Natural killer cell (primary cell): ENCODE results near the gene CSMD2. TPM values are rescaled to one million over a fixed set of nuclear protein-coding genes. Genes with fewer than 3 reads are reported as not detected.

Experiments used
- ATAC-seq, 3 donors: fragments of 150-1000 bp in 2 of 3; fragments of 200-7000 bp in 1 of 3; cut with Tn5 transposase; 1 replicate in 1 of 3; 2 replicates in 2 of 3; pipeline ENCODE4 v1.10.0; 2021; ENCODE audit warnings: mild to moderate bottlenecking in 2 of 3, moderate library complexity in 2 of 3
- DNase-seq, 2 donors: peaks; one replicate each; pipeline versions ENCODE4 v3.0.0 to v3.0.0-alpha.2; 2013 to 2021; ENCODE audit warnings: mixed read lengths in 1 of 2
- H3K27ac ChIP-seq: one replicate; pipeline ENCODE4 v1.5.1; 2013; ENCODE audit warnings: mild to moderate bottlenecking, low read length
- H3K27me3 ChIP-seq: one replicate; pipeline ENCODE4 v1.6.1; 2013; ENCODE audit warnings: low read length; ENCODE audit not compliant: control insufficient read depth, insufficient read depth
- H3K36me3 ChIP-seq: one replicate; pipeline ENCODE4 v1.6.1; 2013; ENCODE audit warnings: low read length; ENCODE audit not compliant: control insufficient read depth, insufficient read depth
- H3K4me1 ChIP-seq: one replicate; pipeline ENCODE4 v1.6.1; 2013; ENCODE audit warnings: low read length; ENCODE audit not compliant: control insufficient read depth, insufficient read depth
- H3K4me3 ChIP-seq: one replicate; pipeline ENCODE4 v1.5.1; 2013; ENCODE audit warnings: low read length
- H3K9me3 ChIP-seq: one replicate; pipeline ENCODE4 v1.6.1; 2013; ENCODE audit warnings: low read length; ENCODE audit not compliant: control insufficient read depth, insufficient read depth
- H3K27ac Mint-ChIP-seq, 2 donors: one replicate each; pipeline ENCODE4 v1.8.0; 2022; ENCODE audit warnings: mild to moderate bottlenecking in 2 of 2, mixed read lengths in 2 of 2, moderate library complexity in 1 of 2
- H3K27me3 Mint-ChIP-seq, 2 donors: one replicate each; pipeline ENCODE4 v1.8.0; 2022; ENCODE audit warnings: low read depth in 2 of 2, mixed read lengths in 2 of 2
- H3K36me3 Mint-ChIP-seq: one replicate; pipeline ENCODE4 v1.8.0; 2022; ENCODE audit warnings: mixed read lengths
- H3K4me1 Mint-ChIP-seq, 2 donors: one replicate each; pipeline ENCODE4 v1.8.0; 2022; ENCODE audit warnings: mixed read lengths in 2 of 2
- H3K4me3 Mint-ChIP-seq: one replicate; pipeline ENCODE4 v1.8.0; 2022; ENCODE audit warnings: mild to moderate bottlenecking, moderate library complexity, mixed read lengths
- H3K9me3 Mint-ChIP-seq, 2 donors: one replicate each; pipeline ENCODE4 v1.8.0; 2022; ENCODE audit warnings: mixed read lengths in 2 of 2
- CTCF ChIP-seq: fragments of 200-600 bp; IDR thresholded peaks from one replicate; pipeline ENCODE4 v1.8.0; 2022; ENCODE audit warnings: antibody characterized with exemption
- WGBS: methylation state at CpG from one replicate; pipeline ENCODE4 v1.1.7; 2013; ENCODE audit warnings: missing lambda C conversion rate; ENCODE audit not compliant: insufficient coverage; 5-methylcytosine and 5-hydroxymethylcytosine counted together
- intact Hi-C: fragments of 100-400 bp; cut with micrococcal nuclease; formaldehyde crosslinking; loops from one replicate; pipeline ENCODE4 v1.14.2; 2022
- total RNA-seq, 4 donors: library from RNA; stranded (reverse); fragments of 120-200 nt in 1 of 4; gene quantifications; one replicate each; pipeline versions ENCODE4 v1.2.3 to v1.2.4, GENCODE V29; 2013 to 2022

CSMD2 gene
- total RNA-seq, 3 donors from 2014 or later (not counting 1 experiment from before 2014, with no cell fraction given), result not detected

GRCh38 chr1:33623811-33624210 lies 541.2 kb downstream of the CSMD2 start:
- H3K27ac Mint-ChIP-seq, result no peak overlapping the region
- 94% methylated on average over 4 of the region's 4 CpGs for WGBS
- DNase-seq (no peak), ATAC-seq (no peak)
- Histone ChIP-seq H3K4me1 (no peaks in the 10 kb centered on the region), H3K36me3 (no peaks in the 10 kb centered on the region), H3K9me3 (no peaks in the 10 kb centered on the region), H3K4me3 (no peak overlapping the region), H3K27ac (no peak overlapping the region), H3K27me3 (peaks cover under 1% of the 10 kb centered on the region)
- intact Hi-C loops, result no loop called here
- no peaks in the 10 kb centered on the region for H3K9me3 Mint-ChIP-seq
- H3K36me3 Mint-ChIP-seq, result no peaks in the 10 kb centered on the region
- no peak for TF ChIP-seq CTCF
- peaks cover 21 to 28% of the 10 kb centered on the region in 2 donors for H3K27me3 Mint-ChIP-seq
- H3K4me1 Mint-ChIP-seq, result no peaks in the 10 kb centered on the region
- no peak overlapping the region for H3K4me3 Mint-ChIP-seq

DNA sequence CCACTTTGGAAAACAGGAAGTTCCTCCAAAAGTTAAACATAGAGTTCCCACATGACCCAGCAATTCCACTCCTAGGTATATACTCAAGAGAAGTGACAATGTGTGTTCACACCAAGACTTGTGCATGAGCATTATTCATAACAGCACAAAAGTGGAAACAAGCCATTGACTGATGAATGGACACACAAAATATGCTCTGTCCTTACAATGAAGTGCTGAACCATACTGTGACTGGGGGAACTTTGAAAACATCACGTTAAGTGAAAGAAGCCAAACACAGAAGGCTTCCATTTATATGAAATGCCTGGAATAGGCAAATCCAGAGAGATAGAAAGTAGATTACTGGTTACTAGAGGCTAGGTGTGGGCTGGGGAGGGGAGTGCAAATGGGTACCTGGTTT lies 542.3 kb downstream of the CSMD2 start:
- Histone ChIP-seq H3K4me1 (no peaks in the 10 kb centered on the region), H3K27me3 (no peaks in the 10 kb centered on the region), H3K27ac (no peak overlapping the region), H3K36me3 (no peaks in the 10 kb centered on the region), H3K9me3 (no peaks in the 10 kb centered on the region), H3K4me3 (no peak overlapping the region)
- Mint-ChIP-seq H3K36me3 (no peaks in the 10 kb centered on the region), H3K27ac (no peak overlapping the region), H3K4me1 (no peaks in the 10 kb centered on the region), H3K27me3 (peaks cover 25 to 32% of the 10 kb centered on the region in 2 donors), H3K4me3 (no peak overlapping the region), H3K9me3 (no peaks in the 10 kb centered on the region)
- 81% methylated on average over 1 of the region's 1 CpG for WGBS
- intact Hi-C loops, result no loop called here
- ATAC-seq, result no peak
- DNase-seq, result no peak
- no peak for TF ChIP-seq CTCF

- no peak overlapping the region for H3K27ac Mint-ChIP-seq
Measured at GRCh38 chr1:33618636-33619035, 546.4 kb downstream of the CSMD2 start.

More at GRCh38 chr1:33618636-33619035, 546.4 kb downstream of the CSMD2 start:
- no peak for TF ChIP-seq CTCF
- Histone ChIP-seq H3K4me1 (no peaks in the 10 kb centered on the region), H3K9me3 (no peaks in the 10 kb centered on the region), H3K4me3 (no peak overlapping the region), H3K27ac (no peak overlapping the region), H3K27me3 (no peaks in the 10 kb centered on the region), H3K36me3 (no peaks in the 10 kb centered on the region)
- 86% methylated on average over 1 of the region's 1 CpG for WGBS
- no peak for ATAC-seq
- Mint-ChIP-seq H3K36me3 (no peaks in the 10 kb centered on the region), H3K27me3 (peaks cover 25 to 54% of the 10 kb centered on the region in 2 donors), H3K4me1 (no peaks in the 10 kb centered on the region), H3K9me3 (no peaks in the 10 kb centered on the region), H3K4me3 (no peak overlapping the region)
- DNase-seq, result no peak
- intact Hi-C loops, result no loop called here
